KOPT-K1 (cell line): ENCODE measurements around the gene AKAP6.

ENCODE experiments used
- H3K27ac ChIP-seq: fragments of 200-600 bp; sonication (generic); 2 replicates; pipeline ENCODE4 v1.5.1; 2016; ENCODE audit warnings: antibody characterized with exemption, mild to moderate bottlenecking, low read depth, low read length; ENCODE audit not compliant: poor library complexity, severe bottlenecking
- H3K36me3 ChIP-seq: fragments of 200-600 bp; sonication (generic); 2 replicates; pipeline ENCODE4 v1.5.1; 2017; ENCODE audit warnings: antibody characterized with exemption, mild to moderate bottlenecking, low read length, moderate library complexity; ENCODE audit not compliant: insufficient read depth
- H3K9me3 ChIP-seq: fragments of 200-600 bp; sonication (generic); 2 replicates; pipeline ENCODE4 v1.5.1; 2017; ENCODE audit warnings: antibody characterized with exemption, low read length, mild to moderate bottlenecking; ENCODE audit not compliant: insufficient read depth, poor library complexity, severe bottlenecking

Gene AKAP6

GRCh38 chr14:32702088-32702487 is 373.0 kb downstream of the AKAP6 start:
- no peak overlapping the region for H3K27ac ChIP-seq
- H3K36me3 ChIP-seq = no peaks in the 10 kb centered on the region
- no peaks in the 10 kb centered on the region for H3K9me3 ChIP-seq

GRCh38 chr14:32702562-32702961 is 373.5 kb downstream of the AKAP6 start:
- Histone ChIP-seq H3K36me3 (no peaks in the 10 kb centered on the region), H3K27ac (no peak overlapping the region), H3K9me3 (no peaks in the 10 kb centered on the region)

- H3K27ac ChIP-seq = no peak overlapping the region
- H3K9me3 ChIP-seq = no peaks in the 10 kb centered on the region
- H3K36me3 ChIP-seq = no peaks in the 10 kb centered on the region
Observed at GRCh38 chr14:32703183-32703621, 374.1 kb downstream of the AKAP6 start.

- no peak overlapping the region for H3K27ac ChIP-seq
- H3K36me3 ChIP-seq = no peaks in the 10 kb centered on the region
- no peaks in the 10 kb centered on the region for H3K9me3 ChIP-seq
Observed at GRCh38 chr14:32706721-32707519, 377.8 kb downstream of the AKAP6 start.

- H3K27ac ChIP-seq = no peak overlapping the region
- no peaks in the 10 kb centered on the region for H3K36me3 ChIP-seq
- no peaks in the 10 kb centered on the region for H3K9me3 ChIP-seq
Observed at GRCh38 chr14:32707742-32708500, 378.8 kb downstream of the AKAP6 start.

- Histone ChIP-seq H3K27ac (no peak overlapping the region), H3K9me3 (no peaks in the 10 kb centered on the region), H3K36me3 (no peaks in the 10 kb centered on the region)
Observed at GRCh38 chr14:32709027-32709426, 379.9 kb downstream of the AKAP6 start.

GRCh38 chr14:32710231-32710671 is 381.2 kb downstream of the AKAP6 start:
- H3K36me3 ChIP-seq = no peaks in the 10 kb centered on the region
- H3K9me3 ChIP-seq = no peaks in the 10 kb centered on the region
- no peak overlapping the region for H3K27ac ChIP-seq

GRCh38 chr14:32710731-32711680 is 381.9 kb downstream of the AKAP6 start:
- H3K9me3 ChIP-seq = no peaks in the 10 kb centered on the region
- H3K27ac ChIP-seq = no peak overlapping the region
- H3K36me3 ChIP-seq = no peaks in the 10 kb centered on the region

- Histone ChIP-seq H3K9me3 (no peaks in the 10 kb centered on the region), H3K36me3 (no peaks in the 10 kb centered on the region), H3K27ac (no peak overlapping the region)
Observed at GRCh38 chr14:32713856-32714255, 384.8 kb downstream of the AKAP6 start.

GRCh38 chr14:32719601-32720000 is 390.5 kb downstream of the AKAP6 start:
- Histone ChIP-seq H3K36me3 (no peaks in the 10 kb centered on the region), H3K27ac (no peak overlapping the region), H3K9me3 (no peaks in the 10 kb centered on the region)

GRCh38 chr14:32720927-32721326 is 391.8 kb downstream of the AKAP6 start:
- no peaks in the 10 kb centered on the region for H3K9me3 ChIP-seq
- H3K27ac ChIP-seq = no peak overlapping the region

GRCh38 chr14:32722631-32723183 is 393.6 kb downstream of the AKAP6 start:
- Histone ChIP-seq H3K9me3 (no peaks in the 10 kb centered on the region), H3K27ac (no peak overlapping the region), H3K36me3 (no peaks in the 10 kb centered on the region)

More at GRCh38 chr14:32720927-32721326, 391.8 kb downstream of the AKAP6 start:
- no peaks in the 10 kb centered on the region for H3K36me3 ChIP-seq

GRCh38 chr14:32724867-32725471 is 395.9 kb downstream of the AKAP6 start:
- no peak overlapping the region for H3K27ac ChIP-seq
- H3K9me3 ChIP-seq = no peaks in the 10 kb centered on the region
- no peaks in the 10 kb centered on the region for H3K36me3 ChIP-seq

GRCh38 chr14:32726516-32726915 is 397.4 kb downstream of the AKAP6 start:
- no peaks in the 10 kb centered on the region for H3K9me3 ChIP-seq
- no peaks in the 10 kb centered on the region for H3K36me3 ChIP-seq
- H3K27ac ChIP-seq = no peak overlapping the region
